CD14-positive monocyte (primary cell): ENCODE data around the gene CSF2. TPM values are rescaled to one million over a fixed set of nuclear protein-coding genes. Genes with fewer than 3 reads are reported as not detected.

Experiments
- DNase-seq, 3 donors: peaks; one replicate each; pipeline ENCODE4 v3.0.0-alpha.2; 2011 to 2022
- H2AFZ ChIP-seq: 2 replicates; pipeline ENCODE4 v1.6.0; 2012; ENCODE audit warnings: mild to moderate bottlenecking, low read depth, low read length, inconsistent platforms; ENCODE audit not compliant: insufficient read depth, poor library complexity, severe bottlenecking
- H3K27ac ChIP-seq, 2 donors: 1 replicate in 1 of 2; 2 replicates in 1 of 2; pipeline ENCODE4 v1.5.1; 2012 to 2013; ENCODE audit warnings: low read length in 2 of 2, control low read depth in 1 of 2, inconsistent platforms in 1 of 2, low read depth in 1 of 2, mild to moderate bottlenecking in 1 of 2
- H3K27me3 ChIP-seq, 2 donors: one replicate each; pipeline versions ENCODE4 v1.6.0 to v1.6.1; 2011 to 2013; ENCODE audit warnings: low read length in 2 of 2; ENCODE audit not compliant: control insufficient read depth in 2 of 2, insufficient read depth in 2 of 2
- H3K36me3 ChIP-seq, 2 donors: replicated peaks in 1 of 2; 1 replicate in 1 of 2; 2 replicates in 1 of 2; pipeline versions ENCODE4 v1.5.1 to v1.6.1; 2012 to 2013; ENCODE audit warnings: low read length in 2 of 2, control low read depth in 1 of 2, inconsistent platforms in 1 of 2, mild to moderate bottlenecking in 1 of 2; ENCODE audit not compliant: insufficient read depth in 2 of 2, control insufficient read depth in 1 of 2
- H3K4me1 ChIP-seq, 2 donors: 1 replicate in 1 of 2; 2 replicates in 1 of 2; pipeline versions ENCODE4 v1.5.1 to v1.6.1; 2012 to 2013; ENCODE audit warnings: low read length in 2 of 2, control low read depth in 1 of 2, inconsistent platforms in 1 of 2, mild to moderate bottlenecking in 1 of 2, moderate library complexity in 1 of 2; ENCODE audit not compliant: insufficient read depth in 2 of 2, control insufficient read depth in 1 of 2
- H3K4me2 ChIP-seq: replicated peaks from 2 replicates; pipeline ENCODE3; 2012; ENCODE audit warnings: low read length, moderate library complexity, mild to moderate bottlenecking; ENCODE audit not compliant: poor library complexity, severe bottlenecking; ENCODE audit errors: extremely low read depth
- H3K4me3 ChIP-seq, 3 experiments: fragments of 200-600 bp in 1 of 3; sonication (generic) in 1 of 3; replicated peaks in 1 of 3; 1 replicate in 2 of 3; 2 replicates in 1 of 3; pipeline ENCODE4 v1.5.1; 2011 to 2013; ENCODE audit warnings: low read length in 3 of 3, mild to moderate bottlenecking in 3 of 3, control low read depth in 2 of 3, low read depth in 2 of 3, inconsistent platforms in 1 of 3, moderate library complexity in 1 of 3
- H3K79me2 ChIP-seq: 2 replicates; pipeline ENCODE4 v1.6.0; 2012; ENCODE audit warnings: mild to moderate bottlenecking, control low read depth, inconsistent platforms, low read length, moderate library complexity; ENCODE audit not compliant: insufficient read depth
- H3K9ac ChIP-seq: 2 replicates; pipeline ENCODE4 v1.6.0; 2017; ENCODE audit warnings: low read length, mild to moderate bottlenecking; ENCODE audit not compliant: insufficient read depth, poor library complexity, severe bottlenecking
- H3K9me3 ChIP-seq, 2 donors: replicated peaks in 1 of 2; 1 replicate in 1 of 2; 2 replicates in 1 of 2; pipeline versions ENCODE4 v1.5.1 to v1.6.1; 2012 to 2013; ENCODE audit warnings: low read length in 2 of 2, control low read depth in 1 of 2; ENCODE audit not compliant: control insufficient read depth in 1 of 2, insufficient read depth in 1 of 2
- H4K20me1 ChIP-seq: 2 replicates; pipeline ENCODE4 v1.6.0; 2012; ENCODE audit warnings: mild to moderate bottlenecking, low read length, control low read depth, moderate library complexity; ENCODE audit not compliant: insufficient read depth
- H3K27ac Mint-ChIP-seq, 7 donors: one replicate each; pipeline ENCODE4 v1.8.0; 2020; ENCODE audit warnings: mild to moderate bottlenecking in 7 of 7, mixed read lengths in 7 of 7, moderate library complexity in 6 of 7, inconsistent platforms in 2 of 7
- H3K27me3 Mint-ChIP-seq, 3 donors: one replicate each; pipeline ENCODE4 v1.8.0; 2021 to 2022; ENCODE audit warnings: low read depth in 3 of 3, mild to moderate bottlenecking in 3 of 3, mixed read lengths in 3 of 3, moderate library complexity in 3 of 3, inconsistent platforms in 1 of 3
- H3K36me3 Mint-ChIP-seq, 2 donors: one replicate each; pipeline ENCODE4 v1.8.0; 2020; ENCODE audit warnings: mixed read lengths in 2 of 2, inconsistent platforms in 1 of 2, mild to moderate bottlenecking in 1 of 2
- H3K4me1 Mint-ChIP-seq: one replicate; pipeline ENCODE4 v1.8.0; 2020; ENCODE audit warnings: mild to moderate bottlenecking, mixed read lengths
- H3K4me3 Mint-ChIP-seq, 2 donors: one replicate each; pipeline ENCODE4 v1.8.0; 2020; ENCODE audit warnings: mild to moderate bottlenecking in 2 of 2, mixed read lengths in 2 of 2, moderate library complexity in 1 of 2
- H3K9me3 Mint-ChIP-seq, 7 donors: one replicate each; pipeline ENCODE4 v1.8.0; 2020 to 2022; ENCODE audit warnings: mixed read lengths in 7 of 7, mild to moderate bottlenecking in 6 of 7, moderate library complexity in 6 of 7, inconsistent platforms in 2 of 7
- WGBS: methylation state at CpG from one replicate; pipeline ENCODE4 v1.1.5; 2013; ENCODE audit warnings: missing lambda C conversion rate; ENCODE audit not compliant: insufficient coverage; 5-methylcytosine and 5-hydroxymethylcytosine counted together
- intact Hi-C, 2 donors: fragments of 100-400 bp; cut with micrococcal nuclease; formaldehyde crosslinking; loops; one replicate each; pipeline versions ENCODE4 v1.15.0 to v1.15.1; 2023
- polyA plus RNA-seq, 3 donors: library from polyadenylated mRNA; depleted of rRNA in 1 of 3; unstranded in 2 of 3; stranded (reverse) in 1 of 3; fragments of 300-500 nt in 2 of 3; fragments of >200 nt in 1 of 3; fragmentation: Illumina TruSeq in 2 of 3; gene quantifications; 1 replicate in 2 of 3; 2 replicates in 1 of 3; pipeline ENCODE4 v1.2.3, GENCODE V29; 2012 to 2021
- TF ChIP-seq, protein P1 (sequence below): fragments of 200-600 bp; IDR thresholded peaks from one replicate; pipeline ENCODE4 v1.8.0; 2022; ENCODE audit warnings: antibody characterized with exemption, mild to moderate bottlenecking

Gene CSF2
- polyA plus RNA-seq, 3 donors, result not detected

DNA sequence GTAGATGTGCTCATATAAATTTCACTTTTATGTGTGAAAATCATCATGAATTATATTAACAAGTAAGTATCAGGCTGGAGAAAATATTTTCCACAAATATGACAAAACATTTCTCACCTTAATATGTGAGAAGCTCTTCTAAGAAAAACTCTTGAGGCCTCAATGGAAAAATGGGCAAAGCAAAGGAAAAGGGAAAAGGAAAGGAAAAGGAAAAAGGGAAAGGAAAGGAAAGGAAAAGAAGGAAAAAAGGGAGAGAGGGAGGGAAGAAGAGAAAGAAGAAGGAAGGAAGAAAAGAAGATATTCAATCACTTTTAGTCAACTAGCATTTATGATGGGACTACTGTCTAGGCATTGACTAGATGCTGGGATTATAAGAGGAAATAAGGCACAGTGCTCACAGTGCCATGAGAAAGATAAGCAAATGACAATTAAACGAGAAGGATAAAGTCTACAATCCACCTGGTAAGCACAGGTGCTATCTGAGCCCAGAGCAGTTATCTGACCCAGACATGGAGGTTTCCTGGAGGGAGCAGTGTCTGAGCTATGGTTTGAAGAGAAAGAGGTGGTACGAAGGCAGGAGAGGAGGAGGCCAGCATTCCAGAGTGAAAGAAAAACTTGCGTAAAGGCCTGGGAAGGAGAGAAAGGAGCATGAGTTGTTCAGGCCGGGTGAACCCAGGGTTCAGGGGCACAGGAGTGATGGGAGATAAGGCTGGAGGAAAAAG, 43.8 kb upstream of the CSF2 start:
- no peak overlapping the region for H3K27ac ChIP-seq
- no peaks in the 10 kb centered on the region for H3K36me3 Mint-ChIP-seq
- H3K27me3 Mint-ChIP-seq, result peaks cover 2 to 6% (median 3%) of the 10 kb centered on the region in 3 donors
- no peaks in the 10 kb centered on the region for H3K36me3 ChIP-seq
- intact Hi-C loops, result no loop called here
- no peaks in the 10 kb centered on the region for H3K9me3 ChIP-seq
- H4K20me1 ChIP-seq, result no peaks in the 10 kb centered on the region
- no peak for DNase-seq
- no peak overlapping the region for H3K27ac Mint-ChIP-seq
- WGBS, result 91% methylated on average over 3 of the region's 4 CpGs
- no peak overlapping the region for H3K4me3 Mint-ChIP-seq
- H3K9ac ChIP-seq, result no peak overlapping the region
- H3K4me2 ChIP-seq, result no peak overlapping the region
- no peak overlapping the region for H2AFZ ChIP-seq
- H3K9me3 Mint-ChIP-seq, result peaks cover 3 to 25% (median 8%) of the 10 kb centered on the region in 7 donors
- H3K4me1 ChIP-seq, result no peaks in the 10 kb centered on the region
- H3K79me2 ChIP-seq, result no peaks in the 10 kb centered on the region
- no peaks in the 10 kb centered on the region for H3K4me1 Mint-ChIP-seq
- no peaks in the 10 kb centered on the region for H3K27me3 ChIP-seq
- H3K4me3 ChIP-seq, result no peak overlapping the region
- TF ChIP-seq, protein P1, sequence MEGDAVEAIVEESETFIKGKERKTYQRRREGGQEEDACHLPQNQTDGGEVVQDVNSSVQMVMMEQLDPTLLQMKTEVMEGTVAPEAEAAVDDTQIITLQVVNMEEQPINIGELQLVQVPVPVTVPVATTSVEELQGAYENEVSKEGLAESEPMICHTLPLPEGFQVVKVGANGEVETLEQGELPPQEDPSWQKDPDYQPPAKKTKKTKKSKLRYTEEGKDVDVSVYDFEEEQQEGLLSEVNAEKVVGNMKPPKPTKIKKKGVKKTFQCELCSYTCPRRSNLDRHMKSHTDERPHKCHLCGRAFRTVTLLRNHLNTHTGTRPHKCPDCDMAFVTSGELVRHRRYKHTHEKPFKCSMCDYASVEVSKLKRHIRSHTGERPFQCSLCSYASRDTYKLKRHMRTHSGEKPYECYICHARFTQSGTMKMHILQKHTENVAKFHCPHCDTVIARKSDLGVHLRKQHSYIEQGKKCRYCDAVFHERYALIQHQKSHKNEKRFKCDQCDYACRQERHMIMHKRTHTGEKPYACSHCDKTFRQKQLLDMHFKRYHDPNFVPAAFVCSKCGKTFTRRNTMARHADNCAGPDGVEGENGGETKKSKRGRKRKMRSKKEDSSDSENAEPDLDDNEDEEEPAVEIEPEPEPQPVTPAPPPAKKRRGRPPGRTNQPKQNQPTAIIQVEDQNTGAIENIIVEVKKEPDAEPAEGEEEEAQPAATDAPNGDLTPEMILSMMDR, result no peak

DNA sequence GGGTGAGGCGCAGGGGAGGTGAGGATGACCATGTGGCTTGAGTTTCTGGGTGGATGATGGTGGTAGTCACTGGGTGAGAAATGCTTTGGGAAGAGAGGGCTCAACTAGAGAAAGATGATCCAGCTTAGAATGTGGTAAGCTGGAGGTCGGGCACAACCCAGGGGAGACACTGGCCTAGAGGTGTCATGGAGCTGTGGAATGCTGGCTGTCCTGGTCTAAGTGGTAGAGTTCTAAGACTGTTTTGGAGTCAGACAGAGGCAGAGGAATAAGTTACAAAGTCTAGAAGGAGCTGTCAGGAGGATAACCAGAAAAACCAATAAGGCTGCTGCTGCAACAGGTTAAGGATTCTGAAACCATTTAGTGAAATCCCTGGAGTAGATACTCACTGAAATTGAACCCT, 43.0 kb upstream of the CSF2 start:
- Histone ChIP-seq H3K79me2 (no peaks in the 10 kb centered on the region), H3K27me3 (no peaks in the 10 kb centered on the region), H3K4me3 (no peak overlapping the region), H2AFZ (no peak overlapping the region), H3K4me1 (no peaks in the 10 kb centered on the region), H3K27ac (no peak overlapping the region), H3K9ac (no peak overlapping the region), H4K20me1 (no peaks in the 10 kb centered on the region), H3K36me3 (no peaks in the 10 kb centered on the region), H3K9me3 (no peaks in the 10 kb centered on the region), H3K4me2 (no peak overlapping the region)
- H3K27ac Mint-ChIP-seq, result no peak overlapping the region
- peaks cover 3 to 25% (median 8%) of the 10 kb centered on the region in 7 donors for H3K9me3 Mint-ChIP-seq
- peaks cover 3 to 11% (median 4%) of the 10 kb centered on the region in 3 donors for H3K27me3 Mint-ChIP-seq
- no peak overlapping the region for H3K4me3 Mint-ChIP-seq
- H3K36me3 Mint-ChIP-seq, result no peaks in the 10 kb centered on the region
- 100% methylated on average over 2 of the region's 2 CpGs for WGBS
- no peaks in the 10 kb centered on the region for H3K4me1 Mint-ChIP-seq
- no peak for DNase-seq
- TF ChIP-seq, protein P1, result no peak
- intact Hi-C loops, result no loop called here
